ENCODE data around the gene DNAJC7.
"Not testable (repeated sequence)": the region's sequence is repeated elsewhere in the genome, so short reads cannot be mapped to it uniquely, and the experiment has no call there.

Gene DNAJC7

DNA sequence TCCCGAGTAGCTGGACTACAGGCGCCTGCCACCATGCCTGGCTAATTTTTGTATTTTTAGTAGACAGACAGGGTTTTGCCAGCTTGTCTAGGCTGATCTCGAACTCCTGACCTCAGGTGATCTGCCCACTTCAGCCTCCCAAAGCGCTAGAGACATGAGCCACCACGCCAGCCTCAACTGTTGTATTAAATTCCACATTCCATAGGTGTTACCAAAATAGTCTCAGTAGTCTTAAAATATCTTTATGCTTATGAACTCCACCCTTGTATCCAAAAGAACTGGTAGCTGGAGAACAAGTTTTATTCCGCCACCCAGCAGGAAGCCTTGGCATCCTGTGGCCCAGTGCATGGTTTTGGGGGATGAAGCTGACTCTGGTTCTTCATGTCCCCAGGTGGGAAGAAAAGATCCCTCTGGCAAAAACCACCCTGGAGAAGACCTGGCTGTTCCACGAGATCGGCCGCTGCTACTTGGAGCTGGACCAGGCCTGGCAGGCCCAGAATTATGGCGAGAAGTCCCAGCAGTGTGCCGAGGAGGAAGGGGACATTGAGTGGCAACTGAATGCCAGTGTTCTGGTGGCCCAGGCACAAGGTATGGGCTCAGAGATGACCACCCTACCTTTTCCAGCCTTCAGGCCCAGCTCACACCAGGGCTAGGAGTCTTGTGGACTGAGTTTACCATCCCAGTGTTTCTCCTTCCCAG is 68.3 kb downstream of the DNAJC7 start:
- no peak for DNase-seq

- DNase-seq, result no peak
These were observed 72.3 kb downstream of the DNAJC7 start for GRCh38 chr17:41944943-41945342.

GRCh38 chr17:41943492-41943891 is 73.7 kb downstream of the DNAJC7 start:
- DNase-seq, result no peak

- DNase-seq, result no peak
These were observed 74.4 kb downstream of the DNAJC7 start for GRCh38 chr17:41942626-41943373.

- DNase-seq, result no peak
These were observed 76.1 kb downstream of the DNAJC7 start for GRCh38 chr17:41941168-41941567.

GRCh38 chr17:41939693-41940090 is 77.5 kb downstream of the DNAJC7 start:
- no peak for DNase-seq

DNA sequence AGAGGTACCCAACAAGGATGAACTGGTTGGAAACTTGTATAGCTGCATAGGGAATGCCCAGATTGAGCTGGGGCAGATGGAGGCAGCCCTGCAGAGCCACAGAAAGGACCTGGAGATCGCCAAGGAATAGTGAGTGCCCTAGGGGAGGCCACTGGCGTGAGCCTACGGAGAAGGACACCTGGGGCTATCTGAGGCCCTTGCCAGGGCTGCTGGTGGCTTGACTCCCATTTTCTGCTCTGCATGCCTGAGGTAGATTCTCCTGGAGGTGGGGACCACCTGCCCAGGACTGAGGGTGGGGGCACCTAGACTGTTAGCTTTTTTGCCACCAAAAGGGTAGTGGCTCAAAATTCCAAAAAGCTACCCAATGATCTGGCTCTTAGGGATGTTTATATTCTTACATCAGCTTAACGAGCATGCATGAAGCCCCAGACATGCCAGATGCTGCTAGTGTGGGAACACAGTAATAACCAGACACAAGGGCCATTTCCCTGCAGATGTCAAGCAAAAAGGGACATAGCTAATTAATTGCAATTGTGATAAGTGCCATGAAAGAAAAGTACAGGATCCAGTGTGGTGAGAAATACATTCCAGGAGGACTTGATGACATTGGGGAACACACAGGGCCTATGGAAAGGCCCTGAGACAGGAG is 78.1 kb downstream of the DNAJC7 start:
- no peak for DNase-seq

- DNase-seq, result no peak
These were observed 79.0 kb downstream of the DNAJC7 start for GRCh38 chr17:41937970-41938954.

- no peak for DNase-seq
These were observed 81.6 kb downstream of the DNAJC7 start for GRCh38 chr17:41935641-41936040.

- no peak for DNase-seq
These were observed 84.3 kb downstream of the DNAJC7 start for GRCh38 chr17:41932816-41933389.

DNA sequence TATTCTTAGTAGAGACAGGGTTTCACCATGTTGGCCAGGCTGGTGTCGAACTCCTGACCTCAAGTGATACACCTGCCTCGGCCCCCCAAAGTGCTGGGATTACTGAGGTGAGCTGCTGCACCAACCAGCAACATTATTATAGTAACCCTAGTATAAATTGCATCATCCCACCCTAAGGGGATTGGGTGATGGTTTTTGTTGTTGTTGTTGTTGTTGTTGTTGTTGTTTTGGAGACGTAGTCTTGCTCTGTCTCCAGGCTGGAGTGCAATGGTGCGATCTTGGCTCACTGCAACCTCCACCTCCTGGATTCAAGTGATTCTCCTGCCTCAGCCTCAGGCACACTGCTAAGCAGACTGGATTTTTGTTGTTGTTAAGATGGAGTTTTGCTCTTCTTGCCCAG is 85.5 kb downstream of the DNAJC7 start:
- DNase-seq, result not testable (repeated sequence)

DNA sequence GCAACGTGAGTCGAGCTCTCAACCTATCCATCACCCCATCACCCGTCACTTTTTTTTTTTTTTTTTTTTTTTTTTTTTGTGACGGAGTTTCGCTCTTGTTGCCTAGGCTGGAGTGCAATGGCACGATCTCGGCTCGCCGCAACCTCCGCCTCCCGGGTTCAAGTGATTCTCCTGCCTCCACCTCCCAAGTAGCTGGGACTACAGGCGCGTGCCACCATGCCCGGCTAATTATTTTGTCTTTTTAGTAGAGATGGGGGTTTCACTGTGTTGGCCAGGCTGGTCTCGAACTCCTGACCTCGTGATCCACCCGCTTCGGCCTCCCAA is 86.4 kb downstream of the DNAJC7 start:
- DNase-seq, result peak; percentile 78

DNA sequence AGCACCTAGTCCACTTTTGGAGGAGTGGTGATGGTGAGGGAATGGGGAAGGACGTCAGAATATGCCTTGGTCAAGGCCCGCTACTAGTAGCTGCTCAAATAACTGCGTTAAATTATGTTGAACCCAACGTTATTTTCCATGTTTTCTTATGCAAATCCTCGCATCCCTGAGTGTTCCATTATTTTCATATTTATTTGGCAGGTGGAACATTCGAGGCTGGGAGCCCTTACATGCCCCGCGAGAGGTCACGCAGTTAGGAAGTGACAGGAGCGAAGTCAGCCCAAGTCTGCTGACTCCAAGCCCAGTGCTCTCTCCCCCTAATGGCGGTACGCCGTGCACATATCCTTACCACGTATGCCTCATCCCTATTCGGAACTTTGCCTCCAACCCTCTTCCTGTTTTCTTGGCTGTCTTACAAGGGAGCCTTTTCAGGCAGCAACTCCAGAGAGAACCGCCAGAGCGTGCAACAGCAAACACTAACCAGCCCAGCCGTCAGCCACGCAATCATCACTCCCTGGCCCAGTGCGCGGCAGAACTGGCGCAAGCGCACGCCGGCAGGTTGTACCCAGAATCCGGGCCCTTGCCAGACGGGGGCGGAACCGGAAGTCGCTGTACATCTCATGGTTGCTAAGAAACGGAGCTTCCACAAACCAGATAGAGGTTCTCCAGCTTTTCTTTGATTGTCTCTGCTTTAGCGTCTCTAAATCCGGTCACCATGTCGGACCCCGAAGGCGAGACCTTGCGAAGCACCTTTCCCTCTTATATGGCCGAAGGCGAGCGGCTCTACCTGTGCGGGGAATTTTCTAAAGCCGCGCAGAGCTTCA is 87.0 kb downstream of the DNAJC7 start, which contains the start of gene ODAD4:
Gene ODAD4, plus strand, starts transcription at position 609 of the 824 bp plus-strand sequence. Its CDS starts 107 bp downstream, at position 716.
- DNase-seq, result peak; percentile 95

DNA sequence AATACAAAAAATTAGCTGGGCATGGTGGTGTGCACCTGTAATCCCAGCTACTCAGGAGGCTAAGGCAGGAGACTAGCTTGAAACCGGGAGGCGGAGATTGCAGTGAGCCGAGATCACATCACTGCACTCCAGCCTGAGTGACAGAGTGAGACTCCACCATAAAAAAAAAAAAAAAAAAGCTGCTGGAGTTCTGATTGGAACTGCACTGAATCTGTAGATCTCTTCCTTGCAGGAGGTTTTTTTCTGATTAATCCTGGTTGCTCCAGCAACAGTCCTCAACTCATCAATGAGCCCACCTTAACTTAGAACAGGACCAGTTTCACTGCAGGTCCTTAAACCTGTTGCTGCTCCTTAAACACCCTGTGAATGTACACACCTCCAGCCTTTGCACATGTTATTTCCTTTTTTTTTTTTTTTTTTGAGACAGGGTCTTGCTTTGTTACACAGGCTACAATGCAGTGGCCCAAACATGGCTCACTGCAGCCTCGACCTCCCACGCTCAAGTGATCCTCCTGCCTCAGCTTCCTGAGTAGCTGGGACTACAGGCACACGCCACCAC is 88.5 kb downstream of the DNAJC7 start:
- no peak for DNase-seq

All from NCI-H2171 (cell line).